GM12878 (cell line): ENCODE data around the gene AAMP. TPM values are rescaled to one million over a fixed set of nuclear protein-coding genes. Genes with fewer than 3 reads are reported as not detected.
A peak's percentile ranks its signal among the peaks of the same experiment; 100 is the strongest.

Experiments
- ATAC-seq: fragments of 200-7000 bp; cut with Tn5 transposase; 3 replicates; pipeline ENCODE4 v1.9.1; 2020; ENCODE audit warnings: mild to moderate bottlenecking, moderate library complexity
- BruUV-seq: library from RNA; stranded (reverse); fragments of 400-500 nt; replicated peaks from 2 replicates; lab custom pipeline; 2021; lab: Mats Ljungman, UMichigan
- CTCF ChIA-PET: fragments of 300-600 bp; sonication (Branson Sonifier 250); formaldehyde crosslinking; extraction: SDS; loops from one replicate; lab custom pipeline; 2021; ENCODE audit warnings: inconsistent platforms; lab: Yijun Ruan, JAX
- POLR2A ChIA-PET: fragments of 350-600 bp; formaldehyde crosslinking; extraction: SDS; loops from one replicate; lab custom pipeline; 2021; ENCODE audit warnings: inconsistent platforms; lab: Charles Lee
- RAD21 ChIA-PET: fragments of 300-600 bp; sonication (Branson Sonifier 250); formaldehyde crosslinking; loops from one replicate; lab custom pipeline; 2023; ENCODE audit warnings: antibody characterized with exemption; ENCODE audit not compliant: unreplicated experiment; lab: Charles Lee
- SMC1A ChIA-PET: fragments of 300-600 bp; sonication (Branson Sonifier 250); formaldehyde crosslinking; loops from one replicate; lab custom pipeline; 2023; ENCODE audit not compliant: unreplicated experiment, uncharacterized antibody; lab: Charles Lee
- DNase-seq: peaks from one replicate; pipeline ENCODE4 v3.0.0-alpha.2; 2011; ENCODE audit warnings: low read depth, low spot score
- FAIRE-seq: peaks from 3 replicates; lab custom pipeline; 2011; peaks lifted over from hg19 to GRCh38; lab: Jason Lieb, UNC
- H2AFZ ChIP-seq: 2 replicates; pipeline ENCODE4 v1.6.0; 2011; ENCODE audit warnings: low read depth, low read length, control low read depth; ENCODE audit not compliant: control insufficient read depth
- H3K27ac ChIP-seq: 2 replicates; pipeline ENCODE4 v1.5.1; 2011; ENCODE audit warnings: control low read depth; ENCODE audit not compliant: control insufficient read depth, insufficient read depth
- H3K27me3 ChIP-seq, 2 experiments: replicated peaks in 1 of 2; 2 replicates each; pipeline versions ENCODE4 v1.6.0 to v1.6.1; 2011; ENCODE audit warnings: low read length in 1 of 2; ENCODE audit not compliant: control insufficient read depth in 2 of 2, insufficient read depth in 2 of 2
- H3K36me3 ChIP-seq, 2 experiments: 2 replicates each; pipeline ENCODE4 v1.5.1; 2011; ENCODE audit warnings: low read length in 1 of 2; ENCODE audit not compliant: control insufficient read depth in 2 of 2, insufficient read depth in 2 of 2
- H3K4me1 ChIP-seq: 2 replicates; pipeline ENCODE4 v1.6.1; 2011; ENCODE audit warnings: mild to moderate bottlenecking, low read length, moderate library complexity, mixed read lengths; ENCODE audit not compliant: control insufficient read depth, insufficient read depth
- H3K4me2 ChIP-seq: 2 replicates; pipeline ENCODE4 v1.6.0; 2011; ENCODE audit warnings: control low read depth; ENCODE audit not compliant: control insufficient read depth, insufficient read depth
- H3K4me3 ChIP-seq: fragments of 200-600 bp; sonication (generic); 2 replicates; pipeline ENCODE4 v1.5.1; 2016
- H3K79me2 ChIP-seq: 2 replicates; pipeline ENCODE4 v1.6.0; 2011; ENCODE audit warnings: low read length; ENCODE audit not compliant: control insufficient read depth, insufficient read depth
- H3K9ac ChIP-seq: 2 replicates; pipeline ENCODE4 v1.8.0; 2011; ENCODE audit warnings: low read length, control low read depth, mixed read lengths; ENCODE audit not compliant: control insufficient read depth, insufficient read depth
- H3K9me3 ChIP-seq: replicated peaks from 3 replicates; pipeline ENCODE4 v1.5.1; 2011; ENCODE audit warnings: mild to moderate bottlenecking, low read length; ENCODE audit not compliant: control insufficient read depth, insufficient read depth
- H4K20me1 ChIP-seq: 2 replicates; pipeline ENCODE4 v1.6.0; 2011; ENCODE audit not compliant: control insufficient read depth, insufficient read depth
- CHD2 ChIP-seq: IDR thresholded peaks from 2 replicates; pipeline ENCODE4 v1.6.1; 2011; ENCODE audit warnings: low read depth, low read length, improper control_type of control experiment, borderline replicate concordance
- DPF2 ChIP-seq: fragments of 450-650 bp; IDR thresholded peaks from 2 replicates; pipeline ENCODE4 v1.6.1; 2017; ENCODE audit warnings: mild to moderate bottlenecking
- GATAD2B ChIP-seq: fragments of 450-650 bp; conservative IDR thresholded peaks from 2 replicates; pipeline ENCODE4 v1.6.1; 2017; ENCODE audit warnings: low read depth, mild to moderate bottlenecking, moderate library complexity
- RELA ChIP-seq: fragments of 450-650 bp; IDR thresholded peaks from 2 replicates; pipeline ENCODE4 v1.8.0; 2014; ENCODE audit warnings: borderline replicate concordance; ENCODE audit not compliant: partially characterized antibody
- ZBED1 ChIP-seq: IDR thresholded peaks from 2 replicates; pipeline ENCODE4 v1.6.1; 2016; ENCODE audit warnings: borderline replicate concordance
- WGBS: methylation state at CpG from one replicate; pipeline ENCODE4 v1.1.6; 2016; ENCODE audit warnings: low lambda C conversion rate; ENCODE audit not compliant: insufficient replicate concordance, insufficient coverage; ENCODE audit errors: missing lambda C conversion rate; 5-methylcytosine and 5-hydroxymethylcytosine counted together
- in situ Hi-C: fragments of 300-500 bp; cut with MboI; formaldehyde crosslinking; loops from 9 replicates; pipeline ENCODE4 v1.14.3; 2018; ENCODE audit warnings: mixed read lengths
- intact Hi-C: fragments of 100-400 bp; cut with micrococcal nuclease; formaldehyde crosslinking; loops from one replicate; pipeline ENCODE4 v1.14.2; 2022; ENCODE audit not compliant: unreplicated experiment
- polyA plus RNA-seq, 11 experiments: library from polyadenylated mRNA; depleted of rRNA in 4 of 11; unstranded in 6 of 11; stranded (reverse) in 5 of 11; fragments of >200 nt; fragmentation: Nextera tagmentation in 4 of 11; fragmentation: Illumina TruSeq in 1 of 11; extraction: Ambion mirVana in 4 of 11; extraction: Trizol in 1 of 11; gene quantifications; 1 replicate in 1 of 11; 2 replicates in 10 of 11; pipeline versions ENCODE4 v1.2.1 to v1.2.3, GENCODE V29; 2011 to 2016; ENCODE audit warnings: inconsistent platforms in 2 of 11, missing spikeins in 2 of 11, low read depth in 1 of 11
- total RNA-seq, 4 experiments: library from RNA; depleted of rRNA in 3 of 4; stranded (reverse); fragments of >200 nt in 3 of 4; fragmentation: Illumina TruSeq in 1 of 4; extraction: Trizol in 1 of 4; gene quantifications; 2 replicates each; pipeline versions ENCODE4 v1.2.1 to v1.2.3, GENCODE V29; 2013 to 2021
- TF ChIP-seq, protein P1 (sequence below): IDR thresholded peaks from 2 replicates; pipeline ENCODE4 v1.6.1; 2011; ENCODE audit warnings: borderline replicate concordance, low read depth, mild to moderate bottlenecking, moderate library complexity, low read length; ENCODE audit not compliant: insufficient read depth, poor library complexity, severe bottlenecking

Gene AAMP
- total and polyA plus RNA-seq, 10 of the 15 experiments (the other 5 are each of a cell fraction or from before 2014, with no cell fraction given) = 4.4 to 140 (median 81.9) TPM

DNA sequence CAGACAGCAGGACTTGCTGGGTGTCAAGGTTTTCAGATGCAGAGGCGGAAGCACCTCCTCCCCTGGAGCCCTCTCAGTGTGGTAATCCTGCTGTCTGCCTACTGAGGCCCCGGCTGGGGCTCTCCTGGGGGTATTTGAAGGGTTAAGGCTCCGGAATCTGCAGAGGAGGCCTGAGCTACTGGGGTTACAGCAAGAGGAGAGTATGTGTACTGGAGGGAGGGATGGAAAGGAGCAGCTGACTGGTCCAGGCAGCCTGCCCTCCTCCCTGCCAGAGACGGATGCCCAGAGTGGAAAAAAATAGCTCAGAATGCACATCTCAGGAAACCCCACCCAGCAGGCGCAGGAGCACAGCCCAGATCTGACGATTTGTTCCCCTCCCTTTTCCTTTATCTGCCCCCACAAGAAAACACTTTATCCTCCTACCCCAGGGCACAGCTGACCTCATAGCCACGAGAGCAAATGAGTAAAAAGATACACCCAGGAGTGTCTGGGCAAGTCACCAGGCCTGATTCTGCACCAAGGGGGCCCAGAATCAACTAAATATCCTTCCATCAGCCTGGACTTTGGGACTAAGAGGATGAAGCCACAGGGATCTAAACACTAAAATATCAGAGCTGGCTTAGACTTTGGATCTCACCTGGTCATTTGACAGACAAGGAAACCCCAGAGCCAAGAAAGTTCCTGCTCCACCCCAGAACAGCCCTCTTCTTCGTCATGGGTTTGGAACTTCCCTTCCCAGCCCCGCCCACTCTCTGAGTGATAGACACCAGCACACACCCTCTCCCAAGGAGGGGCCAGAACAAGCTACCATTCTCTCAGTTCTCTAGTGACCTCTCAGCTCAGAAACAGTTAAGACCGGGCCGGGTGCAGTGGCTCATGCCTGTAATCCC lies 16.9 kb upstream of the AAMP start (continued):
- TF ChIP-seq, protein P1, sequence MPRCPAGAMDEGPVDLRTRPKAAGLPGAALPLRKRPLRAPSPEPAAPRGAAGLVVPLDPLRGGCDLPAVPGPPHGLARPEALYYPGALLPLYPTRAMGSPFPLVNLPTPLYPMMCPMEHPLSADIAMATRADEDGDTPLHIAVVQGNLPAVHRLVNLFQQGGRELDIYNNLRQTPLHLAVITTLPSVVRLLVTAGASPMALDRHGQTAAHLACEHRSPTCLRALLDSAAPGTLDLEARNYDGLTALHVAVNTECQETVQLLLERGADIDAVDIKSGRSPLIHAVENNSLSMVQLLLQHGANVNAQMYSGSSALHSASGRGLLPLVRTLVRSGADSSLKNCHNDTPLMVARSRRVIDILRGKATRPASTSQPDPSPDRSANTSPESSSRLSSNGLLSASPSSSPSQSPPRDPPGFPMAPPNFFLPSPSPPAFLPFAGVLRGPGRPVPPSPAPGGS = peak; percentile 7
- peak; percentile 39 for TF ChIP-seq RELA

DNA sequence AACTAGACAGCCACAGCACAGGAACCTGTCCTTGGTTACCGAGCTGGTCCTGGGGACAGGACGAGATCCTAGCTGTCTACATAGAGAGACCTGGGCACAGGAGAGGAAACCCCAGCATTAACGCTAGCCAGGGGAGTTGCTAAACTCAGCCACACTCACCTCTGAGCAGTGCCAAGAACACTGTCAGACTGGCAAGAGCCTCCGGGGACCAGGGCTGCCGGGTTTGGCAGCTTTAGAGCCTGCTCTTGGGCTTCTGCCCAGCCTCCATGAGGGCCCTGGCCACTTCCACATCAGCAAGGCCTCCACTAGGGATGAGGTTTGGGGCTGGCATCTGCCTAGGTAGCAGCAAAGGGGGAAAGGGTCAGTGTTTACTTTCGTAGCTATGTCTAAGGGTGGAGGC lies 15.7 kb upstream of the AAMP start:
- no peak for FAIRE-seq
- in situ Hi-C loops (loop anchor here (25.0 kb wide), 1 partner anchor 102 kb away; the partner anchor contains the start of genes CTDSP1 and SLC11A1), intact Hi-C loops (loop anchor here (2.0 kb wide), 1 partner anchor 13 kb away; no protein-coding TSS in a partner anchor)
- Histone ChIP-seq H4K20me1 (no peaks in the 10 kb centered on the region), H3K27ac (peak overlapping the region; percentile 95), H3K27me3 (no peaks in the 10 kb centered on the region), H3K79me2 (peaks cover 38% of the 10 kb centered on the region), H3K4me2 (peak overlapping the region; percentile 99), H3K9ac (peak overlapping the region; percentile 79), H3K4me1 (peaks cover 44% of the 10 kb centered on the region), H3K4me3 (peak overlapping the region; percentile 64; the same call in 1 of the 2 replicates), H2AFZ (no peak overlapping the region), H3K9me3 (no peaks in the 10 kb centered on the region), H3K36me3 (peaks cover 0 to 5% of the 10 kb centered on the region in 2 experiments; a peak in 3 of 4 replicates)
- POLR2A ChIA-PET = interaction anchor here (0.6 to 3.1 kb wide), 6 partner anchors 10 to 691 kb away, joined by 3 to 84 read pairs (median 4); partner anchors contain the start of genes AAMP and PNKD
- no peak for DNase-seq
- SMC1A ChIA-PET = interaction anchor here (0.6 to 9.5 kb wide), 11 partner anchors 10 to 180 kb away, joined by 3 to 194 read pairs (median 3); partner anchors contain the start of genes AAMP, CATIP and PNKD
- no peak for ATAC-seq
- CTCF ChIA-PET = interaction anchor here (1.2 to 7.4 kb wide), 4 partner anchors 10 to 71 kb away, joined by 4 to 154 read pairs (median 8); partner anchors contain the start of genes AAMP, CATIP and PNKD
- TF ChIP-seq GATAD2B (no peak), ZBED1 (no peak), DPF2 (no peak), CHD2 (no peak)
- no TSS peak for BruUV-seq
- 35% methylated on average over 6 of the region's 6 CpGs for WGBS
- RAD21 ChIA-PET = interaction anchor here (1.0 to 7.2 kb wide), 4 partner anchors 12 to 114 kb away, joined by 3 to 141 read pairs (median 8); partner anchors contain the start of genes AAMP, CTDSP1 and PNKD
